Dedifferentiated amniotic fluid mesenchymal stem cell (primary cell): Measurements from ENCODE around the gene RREB1.
A peak's percentile ranks its signal among the peaks of the same experiment; 100 is the strongest.

Experiments
- DNase-seq: peaks from one replicate; pipeline ENCODE4 v3.0.0-alpha.2; 2016; ENCODE audit errors: extremely low spot score

RREB1 gene

DNA sequence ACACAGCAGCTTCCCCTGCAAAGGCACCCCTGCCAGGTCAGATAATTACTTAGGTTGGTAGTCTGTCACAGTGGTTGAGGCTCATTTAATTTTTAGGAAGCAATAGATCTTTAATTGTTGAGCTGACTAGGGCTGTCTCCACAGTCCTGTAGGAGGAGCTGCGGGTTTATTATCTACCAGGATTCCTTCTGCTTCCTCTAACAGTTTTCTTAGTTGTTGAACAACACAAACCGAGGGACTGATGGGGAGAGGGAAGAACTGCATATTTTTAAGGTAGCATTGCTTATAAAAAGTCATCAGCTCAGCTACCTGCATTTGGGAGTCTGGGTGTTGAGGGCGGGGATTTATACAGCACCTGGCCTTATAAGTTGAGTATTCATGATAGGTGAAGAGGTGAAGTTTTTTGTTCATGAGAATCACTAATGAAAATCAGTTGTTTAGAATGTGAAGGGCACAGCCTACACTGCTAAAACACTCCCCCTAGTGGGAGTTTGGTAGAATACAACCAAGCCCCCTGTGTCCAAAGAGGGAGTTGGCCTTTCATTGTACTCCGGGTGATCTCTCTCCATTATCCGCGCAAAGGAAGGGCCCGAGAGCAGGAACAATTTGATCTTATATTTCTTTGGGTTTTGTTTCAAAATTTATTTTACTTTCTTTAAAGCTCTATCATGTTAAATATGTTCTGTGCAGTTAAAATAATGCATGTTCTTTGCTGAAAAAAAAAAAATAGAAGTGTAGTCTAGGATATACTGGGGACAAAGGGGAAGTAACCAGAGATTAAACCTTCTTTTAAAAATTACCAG is 135.6 kb downstream of the RREB1 start:
- DNase-seq: peak; percentile 69

DNA sequence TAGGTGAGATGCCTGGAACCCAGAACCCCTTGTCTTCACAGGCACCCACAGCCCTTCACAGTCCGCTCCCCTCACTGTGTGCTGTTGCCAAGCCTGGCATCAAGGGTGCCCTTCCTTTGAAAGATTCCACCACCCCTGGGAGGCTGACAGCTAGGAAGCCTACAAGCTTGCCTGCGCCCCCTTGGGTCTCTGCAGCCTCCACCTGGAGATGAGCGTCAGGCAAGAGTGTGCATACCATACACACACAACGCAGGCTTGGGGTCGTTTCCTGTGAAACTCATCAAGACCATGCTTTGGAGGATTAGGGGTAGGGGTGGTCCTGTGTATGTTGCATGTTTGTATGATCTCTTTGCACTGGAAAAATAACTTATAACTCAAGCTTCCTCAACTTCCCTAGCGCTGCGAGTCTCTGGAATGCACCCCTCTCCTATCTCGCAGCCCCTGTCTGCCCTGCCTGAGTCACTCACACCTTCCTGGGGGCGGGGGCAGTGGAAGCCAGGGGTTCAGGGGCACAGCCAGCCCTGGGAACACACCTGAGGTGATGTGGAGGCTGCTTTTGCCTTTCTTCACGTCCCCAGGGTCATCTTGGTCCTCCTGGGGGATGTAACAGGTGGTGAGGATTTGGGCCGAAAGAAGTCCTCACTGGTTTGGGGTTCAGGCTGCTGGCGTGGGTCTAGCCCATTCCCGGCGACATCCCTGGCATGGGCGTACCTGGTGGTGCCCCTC is 138.1 kb downstream of the RREB1 start:
- DNase-seq: no peak

DNA sequence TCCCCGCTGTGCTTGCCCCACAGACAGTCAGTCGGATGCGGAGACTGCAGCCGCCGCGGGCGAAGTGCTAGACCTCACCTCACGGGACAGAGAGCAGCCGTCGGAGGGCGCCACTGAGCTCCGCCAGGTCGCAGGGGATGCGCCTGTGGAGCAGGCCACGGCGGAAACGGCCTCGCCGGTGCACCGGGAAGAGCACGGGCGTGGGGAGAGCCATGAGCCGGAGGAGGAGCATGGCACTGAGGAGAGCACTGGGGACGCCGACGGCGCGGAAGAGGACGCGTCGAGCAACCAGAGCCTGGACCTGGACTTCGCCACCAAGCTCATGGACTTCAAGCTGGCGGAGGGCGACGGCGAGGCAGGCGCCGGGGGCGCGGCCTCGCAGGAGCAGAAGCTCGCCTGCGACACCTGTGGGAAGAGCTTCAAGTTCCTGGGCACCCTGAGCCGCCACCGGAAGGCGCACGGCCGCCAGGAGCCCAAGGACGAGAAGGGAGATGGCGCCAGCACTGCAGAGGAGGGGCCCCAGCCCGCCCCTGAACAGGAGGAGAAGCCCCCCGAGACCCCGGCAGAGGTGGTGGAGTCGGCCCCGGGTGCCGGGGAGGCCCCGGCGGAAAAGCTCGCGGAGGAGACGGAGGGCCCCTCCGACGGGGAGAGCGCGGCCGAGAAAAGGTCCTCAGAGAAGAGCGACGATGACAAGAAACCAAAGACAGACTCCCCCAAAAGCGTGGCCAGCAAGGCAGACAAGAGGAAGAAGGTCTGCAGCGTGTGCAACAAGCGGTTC is 138.8 kb downstream of the RREB1 start:
- no peak for DNase-seq

DNA sequence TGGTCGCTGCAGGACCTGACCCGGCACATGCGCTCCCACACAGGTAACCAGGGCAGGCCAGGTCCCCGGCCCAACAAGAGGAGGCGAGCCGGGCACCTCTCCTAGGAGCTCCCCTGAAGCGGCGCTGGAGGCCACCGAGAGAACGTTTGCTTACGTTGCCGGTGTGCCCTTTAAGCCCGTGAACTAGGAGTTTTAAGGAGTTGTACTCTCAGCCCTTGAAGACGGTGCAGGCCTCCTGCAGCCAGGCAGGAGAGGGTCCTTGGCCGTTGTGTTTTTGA is 139.4 kb downstream of the RREB1 start:
- DNase-seq: no peak

DNA sequence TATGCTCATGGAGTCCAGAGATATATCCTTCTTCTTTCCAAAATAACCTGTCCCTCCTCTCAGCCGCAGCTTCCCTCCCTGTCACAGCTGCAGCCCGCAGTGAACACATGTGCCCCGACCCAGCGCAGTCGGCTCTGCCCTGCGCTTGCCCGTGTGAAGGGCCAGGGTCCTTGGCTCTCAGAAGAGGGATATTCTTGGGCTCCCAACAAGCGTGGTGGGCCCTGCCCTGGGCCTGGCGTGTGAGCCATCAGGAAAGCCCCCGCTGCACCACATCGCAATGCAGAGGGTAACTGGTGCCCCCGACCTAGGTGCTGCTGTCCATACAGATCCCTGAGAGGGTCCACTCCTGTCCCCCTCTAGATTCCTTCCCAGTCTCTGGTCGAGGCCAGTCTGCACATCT is 140.1 kb downstream of the RREB1 start:
- DNase-seq: no peak

DNA sequence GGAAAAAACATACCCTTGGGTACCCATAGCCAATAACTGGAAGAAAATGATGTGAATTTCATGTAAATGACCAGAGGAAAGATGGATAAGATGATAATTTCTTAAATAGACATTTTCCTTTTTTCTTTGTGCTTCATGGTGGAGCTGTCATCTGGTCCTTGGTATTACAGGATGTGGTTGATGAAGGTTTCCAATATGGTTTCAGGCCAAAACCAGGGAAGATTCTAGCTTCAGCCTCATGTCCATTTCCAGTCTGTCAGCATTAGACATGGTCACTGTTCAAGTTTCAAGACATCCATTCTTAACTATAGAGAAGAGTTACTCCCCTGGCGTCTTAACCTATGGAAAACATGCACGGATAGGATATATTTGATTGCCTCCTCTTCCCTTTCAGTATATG is 141.6 kb downstream of the RREB1 start:
- DNase-seq: no peak

DNA sequence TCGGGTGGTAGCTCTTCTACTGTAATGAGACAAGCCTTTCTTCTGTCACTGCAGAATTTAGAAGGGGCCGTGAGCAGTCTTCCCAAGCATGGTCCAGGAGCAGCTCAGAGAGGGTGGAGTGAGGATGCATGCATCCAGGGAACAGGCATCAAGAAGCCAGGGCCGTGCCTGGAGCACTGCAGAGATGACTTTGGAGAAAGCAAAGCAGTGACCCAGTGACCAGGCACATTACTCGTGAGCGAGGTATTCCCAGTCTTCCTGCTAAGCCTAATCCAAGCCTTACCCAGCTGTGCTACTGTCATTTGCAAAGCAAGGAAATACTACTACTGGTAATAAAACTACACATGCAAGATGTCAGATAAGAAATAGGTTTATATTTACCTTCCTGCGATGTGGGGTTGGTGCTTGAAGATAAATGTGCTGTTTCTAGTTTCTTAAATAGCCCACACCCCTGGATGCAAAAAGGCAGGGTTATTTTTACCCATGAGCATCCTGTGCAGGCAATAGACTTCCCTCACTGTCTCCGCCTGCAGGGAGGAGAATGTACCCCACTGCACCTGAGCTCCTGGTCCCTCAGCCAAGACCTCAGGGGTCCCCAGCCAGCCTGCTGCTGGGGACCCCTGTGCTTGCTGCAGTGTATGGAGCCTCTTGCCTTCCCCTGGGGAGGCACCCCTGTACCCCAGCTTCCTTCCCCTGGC is 142.3 kb downstream of the RREB1 start:
- no peak for DNase-seq

DNA sequence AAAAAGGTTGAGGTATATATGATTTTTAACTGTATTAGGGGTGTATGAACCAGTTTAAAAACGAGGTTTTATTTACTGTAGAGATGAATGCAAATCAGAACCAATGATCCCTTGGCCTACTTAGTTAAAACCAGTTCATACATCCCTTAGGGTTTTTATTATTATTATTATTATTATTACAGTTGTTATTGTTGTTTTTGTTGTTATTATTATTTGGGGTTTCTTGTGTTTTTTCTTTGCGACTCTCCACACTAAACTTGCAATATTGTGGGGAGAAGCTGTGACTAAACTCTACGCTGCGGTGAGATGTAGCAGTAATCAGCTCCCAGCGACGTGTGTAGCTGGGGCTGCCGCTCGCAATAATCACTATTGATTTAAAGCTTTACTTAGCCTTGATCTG is 143.1 kb downstream of the RREB1 start:
- DNase-seq: no peak

DNA sequence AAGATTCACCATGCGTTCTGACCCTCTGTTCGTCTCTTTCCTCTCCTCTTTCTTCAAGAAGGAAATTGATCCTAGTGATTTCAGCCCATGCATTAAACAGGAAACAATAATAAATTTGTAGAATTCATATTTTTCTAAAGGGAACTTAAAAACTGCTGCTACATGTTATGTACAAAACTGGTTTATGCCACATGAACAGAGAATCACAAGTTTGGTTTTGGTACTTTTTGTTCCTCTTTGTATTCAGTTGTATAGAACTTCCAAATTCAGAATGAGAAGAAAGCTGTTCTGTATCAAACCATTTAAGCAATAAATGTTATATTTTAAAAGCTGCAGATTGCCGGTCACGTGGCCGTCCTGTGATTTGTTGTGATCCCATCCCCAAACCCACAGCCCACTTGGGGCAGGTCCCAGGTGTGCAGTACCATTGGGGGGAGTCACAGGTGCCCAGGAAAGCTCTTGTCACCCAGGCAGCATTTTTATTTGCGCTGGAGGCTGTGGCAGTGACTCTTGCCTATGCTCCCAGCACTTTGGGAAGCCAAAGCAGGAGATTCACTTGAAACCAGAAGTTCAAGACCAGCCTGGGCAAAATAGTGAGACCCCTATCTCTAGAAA is 144.0 kb downstream of the RREB1 start:
- no peak for DNase-seq

DNA sequence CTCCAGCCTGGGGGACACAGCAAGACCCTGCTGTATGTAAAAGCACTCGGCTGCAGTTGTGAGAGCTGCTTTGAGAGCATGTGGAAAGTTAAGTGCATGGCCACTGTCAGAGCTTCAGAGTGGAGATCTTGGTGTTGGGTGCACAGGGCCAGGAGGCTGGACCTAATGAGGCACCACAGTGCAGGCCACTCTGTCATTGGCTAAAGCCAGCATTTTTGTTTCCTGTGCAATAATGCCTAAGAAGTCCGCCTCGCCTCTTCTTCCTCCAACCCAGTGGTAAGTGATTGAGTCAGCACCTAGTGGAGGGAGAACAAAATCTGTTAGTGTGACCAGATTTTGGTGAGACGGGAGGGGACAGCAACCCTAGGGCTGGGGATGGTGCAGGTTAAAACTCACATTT is 144.6 kb downstream of the RREB1 start:
- DNase-seq: no peak

DNA sequence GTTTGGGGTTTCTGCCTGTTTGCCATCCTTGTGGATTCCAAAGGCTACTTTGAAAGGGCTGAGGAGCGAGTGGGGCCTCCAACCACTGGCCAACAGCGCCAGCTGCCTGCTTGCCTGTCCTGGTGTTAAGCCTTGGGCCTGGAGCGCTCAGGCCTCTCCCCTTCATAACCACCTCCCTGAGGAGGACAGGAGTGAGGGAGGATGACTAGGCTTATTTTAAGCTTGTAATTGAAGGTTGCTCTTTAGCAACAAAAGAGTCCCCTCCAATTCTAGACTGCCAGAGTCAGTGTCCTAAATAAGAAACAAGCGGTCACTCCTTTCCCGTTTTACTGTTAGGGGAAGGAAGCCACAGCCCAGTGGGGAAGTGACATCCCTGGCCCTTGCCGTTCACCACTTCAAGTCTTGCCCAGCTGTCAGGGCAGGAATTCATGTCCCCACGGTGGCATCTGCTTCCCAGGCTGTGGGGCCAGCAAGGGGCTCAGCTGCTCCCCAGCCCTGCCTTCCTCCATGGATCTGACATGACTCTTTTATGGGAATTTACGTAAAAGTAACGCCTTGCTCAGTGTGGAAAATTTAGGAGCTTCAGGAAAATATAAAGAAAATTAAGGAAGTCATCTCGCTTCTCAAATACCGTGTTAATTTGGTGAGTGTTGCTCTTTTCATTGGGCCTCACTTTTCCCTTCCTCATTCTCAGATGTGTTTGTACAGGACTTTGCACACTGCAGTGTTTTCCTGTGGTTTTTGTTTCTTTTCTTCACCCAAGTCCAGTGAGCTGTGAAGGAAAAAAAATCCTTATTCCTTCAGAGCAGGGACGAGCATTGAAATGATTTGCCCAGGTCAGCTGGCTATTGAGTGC is 147.4 kb downstream of the RREB1 start:
- no peak for DNase-seq

DNA sequence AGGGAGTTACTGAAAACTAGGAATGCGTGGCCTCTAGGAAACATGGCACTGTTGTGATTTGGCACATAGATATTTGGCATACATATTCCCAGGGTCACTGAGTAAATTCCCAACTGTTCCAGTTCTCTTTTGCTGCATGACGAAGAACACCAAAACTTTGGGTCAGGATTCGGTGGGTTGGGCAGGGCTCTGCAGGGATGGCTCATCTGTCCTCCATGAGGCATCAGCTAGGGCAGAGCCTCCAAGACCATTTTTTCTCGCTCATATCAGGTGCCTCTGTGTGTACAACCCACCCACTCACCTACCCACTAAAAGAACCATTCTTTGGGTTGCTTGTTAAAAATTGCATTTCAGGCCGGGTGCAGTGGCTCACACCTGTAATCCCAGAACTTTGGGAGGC is 148.2 kb downstream of the RREB1 start:
- DNase-seq: no peak

DNA sequence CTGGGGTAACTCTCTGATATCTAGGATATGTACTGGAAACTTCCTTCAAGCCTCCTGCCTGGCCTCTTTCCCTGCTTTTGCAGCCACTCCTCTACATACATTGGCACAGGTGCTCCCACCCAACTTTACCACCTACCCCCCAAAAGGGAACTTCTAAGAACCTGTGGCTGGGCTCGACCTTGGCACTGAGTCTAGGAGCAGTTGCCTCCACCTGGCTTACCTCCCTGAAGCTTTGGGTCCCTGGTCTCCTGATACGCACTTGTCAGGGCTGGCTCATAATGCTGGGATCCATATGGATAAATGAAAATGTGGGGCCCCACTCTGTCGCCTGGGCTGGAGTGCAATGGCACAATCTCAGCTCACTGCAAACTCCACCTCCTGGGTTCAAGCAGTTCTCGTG is 149.0 kb downstream of the RREB1 start:
- no peak for DNase-seq

DNA sequence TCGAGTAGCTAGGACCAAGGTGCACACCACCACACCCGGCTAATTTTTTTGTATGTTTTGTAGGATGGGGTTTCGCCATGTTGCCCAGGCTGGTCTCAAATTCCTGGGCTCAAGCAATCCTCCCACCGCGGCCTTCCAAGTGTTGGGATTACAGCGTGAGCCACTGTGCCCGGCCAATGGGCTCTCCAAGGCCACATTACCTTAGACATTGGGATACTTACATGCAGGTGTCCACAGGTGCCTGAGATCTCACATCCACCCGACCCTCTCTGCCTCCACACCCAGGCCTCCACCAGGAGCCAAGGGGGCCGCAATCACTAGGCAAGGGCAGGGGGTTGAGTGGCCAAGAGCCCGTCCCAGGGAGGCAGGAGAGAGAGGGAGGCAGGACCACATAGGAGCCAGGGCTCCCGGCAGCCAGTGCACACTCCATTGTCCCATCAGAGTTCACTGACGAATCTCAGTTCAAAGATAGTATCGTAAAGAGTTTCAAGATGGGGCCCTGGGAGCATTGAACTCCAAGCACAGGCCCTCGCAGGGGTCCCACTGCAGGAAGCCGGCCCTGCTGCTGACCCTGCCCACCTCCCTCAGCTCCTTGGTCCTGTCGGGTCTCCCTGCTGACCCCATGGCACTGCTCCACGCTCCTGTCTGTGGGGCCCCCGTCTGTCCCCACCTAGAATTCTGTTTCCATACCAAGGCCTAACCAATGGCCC is 149.9 kb downstream of the RREB1 start:
- no peak for DNase-seq

DNA sequence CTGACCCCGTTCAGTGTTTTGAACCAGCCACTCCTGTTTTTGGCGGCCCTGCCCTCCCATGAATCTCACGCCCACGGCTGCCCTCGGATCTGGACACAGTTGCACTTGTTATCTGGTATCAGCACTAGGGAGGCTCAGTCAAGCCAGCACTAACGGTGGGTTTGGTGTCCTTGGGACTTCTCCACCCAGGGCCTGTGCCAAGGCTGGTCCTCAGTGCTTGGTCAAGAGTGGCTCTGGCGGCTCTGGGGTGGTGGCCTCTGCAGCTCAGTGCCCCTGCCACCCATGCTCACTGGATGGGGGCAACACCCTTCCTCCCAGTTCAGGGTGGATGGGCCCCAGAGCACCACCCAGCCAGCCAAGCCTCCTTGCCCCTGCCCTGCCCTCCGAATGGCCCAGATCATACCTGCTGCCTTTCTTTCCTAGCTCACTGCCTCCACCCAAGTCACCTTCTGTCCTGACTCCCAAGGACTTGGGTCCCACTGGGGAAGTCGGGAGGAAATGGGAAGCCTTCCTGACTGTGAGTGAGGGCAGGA is 150.5 kb downstream of the RREB1 start:
- DNase-seq: no peak

DNA sequence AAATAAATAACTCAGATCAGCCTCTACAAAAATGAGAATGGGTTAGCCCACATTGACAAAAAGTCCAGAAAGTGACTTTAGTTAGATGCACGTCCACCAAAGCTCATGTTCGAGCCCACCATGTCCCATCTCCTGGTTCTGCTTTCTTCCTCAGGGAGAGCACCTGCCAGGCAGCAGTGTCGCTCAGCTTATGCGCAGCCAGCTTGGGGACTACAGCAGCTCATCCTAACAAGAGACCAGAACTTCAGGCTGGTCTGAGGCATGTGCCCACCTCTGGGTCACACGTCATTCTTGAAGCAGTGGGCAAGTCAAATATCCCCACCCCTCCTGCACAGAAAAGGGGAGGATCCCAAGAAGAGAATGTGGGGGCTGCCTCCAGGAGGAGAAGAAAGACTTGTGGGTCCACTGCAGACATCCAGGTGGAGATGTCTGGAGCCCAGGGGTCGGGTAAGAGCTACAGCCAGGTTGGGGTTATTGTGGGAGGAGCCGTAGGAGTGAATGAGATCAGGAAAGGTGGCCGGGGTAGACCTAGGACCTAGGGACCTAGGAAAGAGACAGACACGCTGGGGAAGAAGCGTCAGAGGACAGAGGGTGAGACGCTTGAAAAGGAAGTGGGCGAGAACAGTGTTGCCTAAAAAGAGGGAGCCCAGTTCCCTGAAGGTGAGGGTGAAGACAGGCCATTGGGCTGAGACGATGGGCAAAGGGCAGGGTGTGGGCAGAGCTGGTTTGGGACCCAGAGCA is 152.7 kb downstream of the RREB1 start:
- no peak for DNase-seq

DNA sequence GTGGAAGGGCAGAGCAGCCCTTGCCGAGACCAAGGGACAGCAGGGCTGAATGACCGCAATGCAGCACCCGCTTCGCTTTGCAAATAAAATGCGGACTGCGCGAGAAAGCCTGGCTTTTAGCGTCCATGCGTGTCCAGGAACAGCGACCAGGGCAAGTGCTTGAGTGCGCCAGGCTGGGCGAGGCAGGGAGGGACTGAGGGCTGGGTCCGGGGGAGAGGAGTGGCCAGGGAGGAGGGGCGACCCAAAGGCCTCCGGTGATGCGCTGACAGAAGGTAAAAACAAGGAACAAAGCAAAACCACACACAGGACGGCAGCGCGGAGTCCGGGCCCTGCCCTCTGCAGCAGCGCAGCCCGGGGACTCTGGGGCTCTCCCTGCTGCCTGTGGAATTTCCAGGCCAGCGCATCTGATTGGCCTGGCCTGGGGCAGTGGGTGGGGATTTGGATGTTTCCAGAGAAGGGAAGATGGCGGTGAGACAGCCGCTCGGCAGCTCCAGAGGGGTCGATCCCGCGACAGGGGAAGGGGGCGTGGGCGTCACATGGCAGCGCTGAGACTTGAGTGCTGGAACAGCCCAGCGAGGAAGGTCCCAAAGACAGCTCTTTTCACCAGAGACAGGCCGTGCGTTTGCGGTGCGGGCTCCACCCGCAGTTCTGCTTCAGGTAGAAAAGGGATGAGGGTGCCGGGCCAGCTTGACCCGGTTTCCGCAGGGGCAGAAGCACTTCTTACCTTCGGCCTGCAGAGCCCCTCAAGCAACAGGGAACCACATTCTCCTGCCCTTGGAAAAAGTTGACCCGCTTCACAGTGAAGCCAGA is 153.5 kb downstream of the RREB1 start:
- DNase-seq: peak; percentile 64

DNA sequence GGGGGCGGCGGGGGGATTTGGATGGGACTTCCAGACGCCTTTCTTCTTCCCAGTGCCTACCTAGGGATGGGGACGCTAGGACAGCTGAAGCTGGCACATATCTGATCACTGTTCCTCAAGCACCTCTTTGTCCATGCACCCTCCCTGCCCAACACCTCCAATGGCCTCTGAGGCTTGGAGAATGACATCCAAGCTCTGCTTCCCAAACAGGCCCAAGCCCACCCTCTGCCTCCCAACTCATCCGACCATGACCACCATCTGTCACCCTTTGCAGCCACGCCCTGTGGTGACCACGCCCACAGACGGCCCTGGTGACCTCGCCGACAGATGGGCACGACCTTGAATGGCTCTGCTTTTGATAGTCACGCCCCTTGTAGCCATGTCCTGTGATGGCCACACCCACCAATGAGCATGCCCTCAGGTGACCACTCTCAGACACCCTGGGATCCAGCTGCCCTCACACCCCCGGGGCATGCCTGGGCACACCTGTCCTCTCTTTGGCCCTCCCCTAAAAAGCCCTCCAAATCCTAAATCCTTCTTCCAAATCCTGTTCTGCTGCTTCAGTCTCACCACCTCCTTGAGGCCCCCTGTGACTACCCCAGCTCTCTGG is 154.2 kb downstream of the RREB1 start:
- DNase-seq: no peak
